Testis (tissue), 3 donors: ENCODE results near the gene NUP214. TPM values are rescaled to one million over a fixed set of nuclear protein-coding genes. Genes with fewer than 3 reads are reported as not detected.
A peak's percentile ranks its signal among the peaks of the same experiment; 100 is the strongest.

Experiments used
- DNase-seq: peaks from one replicate; pipeline ENCODE4 v3.0.0-alpha.2; 2019
- H3K27ac ChIP-seq, 2 donors: fragments of 200-600 bp; sonication (generic); one replicate each; pipeline ENCODE4 v1.5.1; 2019
- H3K27me3 ChIP-seq: fragments of 200-600 bp; sonication (generic); one replicate; pipeline ENCODE4 v1.5.1; 2019
- H3K36me3 ChIP-seq: fragments of 200-600 bp; sonication (generic); one replicate; pipeline ENCODE4 v1.5.1; 2017; ENCODE audit warnings: low read depth; ENCODE audit errors: missing control alignments
- H3K4me1 ChIP-seq: fragments of 200-600 bp; sonication (generic); one replicate; pipeline ENCODE4 v1.5.1; 2019
- H3K4me3 ChIP-seq, 2 donors: fragments of 200-600 bp; sonication (generic); one replicate each; pipeline ENCODE4 v1.5.1; 2017 to 2019
- H3K9me3 ChIP-seq: fragments of 200-600 bp; sonication (generic); one replicate; pipeline ENCODE4 v1.5.1; 2017
- CTCF ChIP-seq, 3 experiments: fragments of 450-650 bp in 2 of 3; fragments of 200-600 bp in 1 of 3; sonication (generic) in 1 of 3; IDR thresholded peaks; one replicate each; pipeline ENCODE4 v1.5.1; 2016 to 2019; ENCODE audit warnings: antibody characterized with exemption in 3 of 3, mild to moderate bottlenecking in 2 of 3, moderate library complexity in 1 of 3
- POLR2A ChIP-seq: fragments of 450-650 bp; IDR thresholded peaks from one replicate; pipeline ENCODE4 v1.6.1; 2017; ENCODE audit warnings: antibody characterized with exemption, mild to moderate bottlenecking, moderate library complexity
- WGBS, 2 donors: methylation state at CpG; one replicate each; pipeline ENCODE4 v1.1.5; 2018; 5-methylcytosine and 5-hydroxymethylcytosine counted together
- intact Hi-C: fragments of 100-400 bp; cut with DNase I; formaldehyde crosslinking; loops from one replicate; pipeline ENCODE4 v1.15.1; 2023; ENCODE audit warnings: low total_unique reads
- polyA plus RNA-seq: library from polyadenylated mRNA; stranded (reverse); fragments of 350-450 nt; fragmentation: Illumina TruSeq; extraction: RNeasy Lipid Tissue Mini Kit (QIAGEN cat#74804); gene quantifications from one replicate; pipeline ENCODE4 v1.2.3, GENCODE V29; 2014; ENCODE audit warnings: low read depth, low replicate concordance; ENCODE audit not compliant: insufficient read depth
- total RNA-seq, 2 donors: library from RNA; depleted of rRNA; stranded (reverse); fragments of >200 nt; gene quantifications; one replicate each; pipeline ENCODE4 v1.2.3, GENCODE V29; 2016

Gene NUP214
- total and polyA plus RNA-seq, 3 donors from 2014 or later = 190 to 250 (median 237) TPM

- Histone ChIP-seq H3K27ac (peak overlapping the region in 1 of 2 donors; percentile 92), H3K4me1 (peaks cover 15% of the 10 kb centered on the region), H3K36me3 (no peaks in the 10 kb centered on the region), H3K27me3 (no peaks in the 10 kb centered on the region), H3K4me3 (peak overlapping the region; percentile 62 to 72), H3K9me3 (no peaks in the 10 kb centered on the region)
- TF ChIP-seq POLR2A (no peak), CTCF (IDR thresholded peaks at IDR 0.05) (no peak)
- DNase-seq = peak; percentile 30
- 0% methylated on average over 21 of the region's 60 CpGs; no CpG with 5 or more reads in 1 of the 2 donors for WGBS, 2 donors
- intact Hi-C loops = no loop called here
These were observed 151.5 kb downstream of the NUP214 start for GRCh38 chr9:131276891-131277286.

GRCh38 chr9:131277287-131277909 lies 152.0 kb downstream of the NUP214 start:
- Histone ChIP-seq H3K4me3 (peak overlapping the region; percentile 62 to 72), H3K36me3 (no peaks in the 10 kb centered on the region), H3K27ac (peak overlapping the region in 1 of 2 donors; percentile 92), H3K27me3 (no peaks in the 10 kb centered on the region), H3K4me1 (peaks cover 13% of the 10 kb centered on the region), H3K9me3 (no peaks in the 10 kb centered on the region)
- TF ChIP-seq CTCF (IDR thresholded peaks at IDR 0.05) (no peak), POLR2A (no peak)
- WGBS, 2 donors = 1% methylated on average over 47 of the region's 78 CpGs; no CpG with 5 or more reads in 1 of the 2 donors
- DNase-seq = no peak
- intact Hi-C loops = no loop called here

- peak; percentile 93 for DNase-seq
- WGBS, 2 donors = 0 to 7% methylated on average over 1 to 59 of the region's 59 CpGs
These were observed 152.7 kb downstream of the NUP214 start for GRCh38 chr9:131277910-131278701.

GRCh38 chr9:131278702-131279111 lies 153.3 kb downstream of the NUP214 start:
- H3K4me1 ChIP-seq = peaks cover 11% of the 10 kb centered on the region
- no peak for DNase-seq
- no peaks in the 10 kb centered on the region for H3K9me3 ChIP-seq
- intact Hi-C loops = no loop called here
- no peak overlapping the region for H3K27ac ChIP-seq
- TF ChIP-seq POLR2A (no peak), CTCF (IDR thresholded peaks at IDR 0.05) (no peak)
- 60 to 70% methylated on average over 2 to 10 of the region's 10 CpGs for WGBS, 2 donors
- no peak overlapping the region for H3K4me3 ChIP-seq
- no peaks in the 10 kb centered on the region for H3K27me3 ChIP-seq
- H3K36me3 ChIP-seq = no peaks in the 10 kb centered on the region

More at GRCh38 chr9:131277910-131278701, 152.7 kb downstream of the NUP214 start:
- Histone ChIP-seq H3K4me3 (peak overlapping the region; percentile 62 to 72), H3K27me3 (no peaks in the 10 kb centered on the region), H3K36me3 (no peaks in the 10 kb centered on the region), H3K9me3 (no peaks in the 10 kb centered on the region), H3K27ac (peak overlapping the region in 1 of 2 donors; percentile 92), H3K4me1 (peaks cover 16% of the 10 kb centered on the region)
- intact Hi-C loops = no loop called here
- TF ChIP-seq POLR2A (no peak), CTCF (IDR thresholded peaks at IDR 0.05) (no peak)
